ENCODE data around the gene GALNT18.

- no peak for TF ChIP-seq CTCF (IDR thresholded peaks at IDR 0.05; ENCODE audit: insufficient read depth, low read length, poor library complexity, severe bottlenecking)
- TF ChIP-seq EZH2phosphoT487 (conservative IDR thresholded peaks at IDR 0.05; ENCODE audit: low read length) = no peak
Measured at GRCh38 chr11:11414996-11415395, 206.8 kb downstream of the GALNT18 start.

Measured in SU-DHL-6 (cell line).